Testis (tissue), 3 donors: Measurements from ENCODE around the gene CENPP. TPM values are rescaled to one million over a fixed set of nuclear protein-coding genes. Genes with fewer than 3 reads are reported as not detected.

Source experiments
- DNase-seq: peaks from one replicate; pipeline ENCODE4 v3.0.0-alpha.2; 2019
- H3K27ac ChIP-seq, 2 donors: fragments of 200-600 bp; sonication (generic); one replicate each; pipeline ENCODE4 v1.5.1; 2019
- H3K27me3 ChIP-seq: fragments of 200-600 bp; sonication (generic); one replicate; pipeline ENCODE4 v1.5.1; 2019
- H3K36me3 ChIP-seq: fragments of 200-600 bp; sonication (generic); one replicate; pipeline ENCODE4 v1.5.1; 2017; ENCODE audit warnings: low read depth; ENCODE audit errors: missing control alignments
- H3K4me1 ChIP-seq: fragments of 200-600 bp; sonication (generic); one replicate; pipeline ENCODE4 v1.5.1; 2019
- H3K4me3 ChIP-seq, 2 donors: fragments of 200-600 bp; sonication (generic); one replicate each; pipeline ENCODE4 v1.5.1; 2017 to 2019
- H3K9me3 ChIP-seq: fragments of 200-600 bp; sonication (generic); one replicate; pipeline ENCODE4 v1.5.1; 2017
- CTCF ChIP-seq, 3 experiments: fragments of 450-650 bp in 2 of 3; fragments of 200-600 bp in 1 of 3; sonication (generic) in 1 of 3; IDR thresholded peaks; one replicate each; pipeline ENCODE4 v1.5.1; 2016 to 2019; ENCODE audit warnings: antibody characterized with exemption in 3 of 3, mild to moderate bottlenecking in 2 of 3, moderate library complexity in 1 of 3
- POLR2A ChIP-seq: fragments of 450-650 bp; IDR thresholded peaks from one replicate; pipeline ENCODE4 v1.6.1; 2017; ENCODE audit warnings: antibody characterized with exemption, mild to moderate bottlenecking, moderate library complexity
- WGBS, 2 donors: methylation state at CpG; one replicate each; pipeline ENCODE4 v1.1.5; 2018; 5-methylcytosine and 5-hydroxymethylcytosine counted together
- intact Hi-C: fragments of 100-400 bp; cut with DNase I; formaldehyde crosslinking; loops from one replicate; pipeline ENCODE4 v1.15.1; 2023; ENCODE audit warnings: low total_unique reads
- polyA plus RNA-seq: library from polyadenylated mRNA; stranded (reverse); fragments of 350-450 nt; fragmentation: Illumina TruSeq; extraction: RNeasy Lipid Tissue Mini Kit (QIAGEN cat#74804); gene quantifications from one replicate; pipeline ENCODE4 v1.2.3, GENCODE V29; 2014; ENCODE audit warnings: low read depth, low replicate concordance; ENCODE audit not compliant: insufficient read depth
- total RNA-seq, 2 donors: library from RNA; depleted of rRNA; stranded (reverse); fragments of >200 nt; gene quantifications; one replicate each; pipeline ENCODE4 v1.2.3, GENCODE V29; 2016

CENPP gene
- total and polyA plus RNA-seq, 3 donors from 2014 or later: 8.1 to 12.1 (median 9.6) TPM

GRCh38 chr9:92665836-92666235 is 340.1 kb downstream of the CENPP start:
- intact Hi-C loops: no loop called here
- DNase-seq: no peak
- H3K36me3 ChIP-seq: no peaks in the 10 kb centered on the region
- no peak overlapping the region for H3K4me3 ChIP-seq
- peaks cover 9% of the 10 kb centered on the region for H3K4me1 ChIP-seq
- no peak overlapping the region for H3K27ac ChIP-seq
- no peak for TF ChIP-seq POLR2A
- no peak for TF ChIP-seq CTCF (IDR thresholded peaks at IDR 0.05)
- WGBS, 2 donors: 94 to 96% methylated on average over 3 of the region's 3 CpGs
- no peaks in the 10 kb centered on the region for H3K27me3 ChIP-seq
- H3K9me3 ChIP-seq: no peaks in the 10 kb centered on the region

GRCh38 chr9:92666236-92666635 is 340.5 kb downstream of the CENPP start:
- H3K27ac ChIP-seq: no peak overlapping the region
- no peak overlapping the region for H3K4me3 ChIP-seq
- no peak for TF ChIP-seq CTCF (IDR thresholded peaks at IDR 0.05)
- TF ChIP-seq POLR2A: no peak
- intact Hi-C loops: no loop called here
- peaks cover 11% of the 10 kb centered on the region for H3K4me1 ChIP-seq
- H3K9me3 ChIP-seq: no peaks in the 10 kb centered on the region
- DNase-seq: no peak
- no peaks in the 10 kb centered on the region for H3K36me3 ChIP-seq
- H3K27me3 ChIP-seq: no peaks in the 10 kb centered on the region
- WGBS, 2 donors: 88 to 91% methylated on average over 6 of the region's 6 CpGs

GRCh38 chr9:92666912-92667532 is 341.3 kb downstream of the CENPP start:
- intact Hi-C loops: no loop called here
- peaks cover 12% of the 10 kb centered on the region for H3K4me1 ChIP-seq

GRCh38 chr9:92668746-92669526 is 343.2 kb downstream of the CENPP start:
- peaks cover 12% of the 10 kb centered on the region for H3K4me1 ChIP-seq
- peak; percentile 55 for DNase-seq
- TF ChIP-seq POLR2A (no peak), CTCF (IDR thresholded peaks at IDR 0.05) (no peak)
- no peaks in the 10 kb centered on the region for H3K36me3 ChIP-seq
- H3K4me3 ChIP-seq: peak overlapping the region; percentile 82 to 93
- intact Hi-C loops: no loop called here
- no peaks in the 10 kb centered on the region for H3K27me3 ChIP-seq
- WGBS, 2 donors: 12 to 17% methylated on average over 10 to 14 of the region's 14 CpGs
- peak overlapping the region in 1 of 2 donors; percentile 83 for H3K27ac ChIP-seq
- H3K9me3 ChIP-seq: no peaks in the 10 kb centered on the region

More at GRCh38 chr9:92666912-92667532, 341.3 kb downstream of the CENPP start:
- H3K27me3 ChIP-seq: no peaks in the 10 kb centered on the region
- TF ChIP-seq POLR2A (no peak), CTCF (IDR thresholded peaks at IDR 0.05) (no peak)
- H3K27ac ChIP-seq: no peak overlapping the region
- no peaks in the 10 kb centered on the region for H3K9me3 ChIP-seq
- 90 to 92% methylated on average over 8 of the region's 8 CpGs for WGBS, 2 donors
- no peak for DNase-seq
- no peaks in the 10 kb centered on the region for H3K36me3 ChIP-seq
- H3K4me3 ChIP-seq: no peak overlapping the region
